Amniotic epithelial cell (primary cell): ENCODE data around the gene CDKN2B-AS1.

Experiments
- DNase-seq: peaks from one replicate; pipeline ENCODE4 v3.0.0-alpha.2; 2010; ENCODE audit warnings: low read depth

The CDKN2B-AS1 gene

DNA sequence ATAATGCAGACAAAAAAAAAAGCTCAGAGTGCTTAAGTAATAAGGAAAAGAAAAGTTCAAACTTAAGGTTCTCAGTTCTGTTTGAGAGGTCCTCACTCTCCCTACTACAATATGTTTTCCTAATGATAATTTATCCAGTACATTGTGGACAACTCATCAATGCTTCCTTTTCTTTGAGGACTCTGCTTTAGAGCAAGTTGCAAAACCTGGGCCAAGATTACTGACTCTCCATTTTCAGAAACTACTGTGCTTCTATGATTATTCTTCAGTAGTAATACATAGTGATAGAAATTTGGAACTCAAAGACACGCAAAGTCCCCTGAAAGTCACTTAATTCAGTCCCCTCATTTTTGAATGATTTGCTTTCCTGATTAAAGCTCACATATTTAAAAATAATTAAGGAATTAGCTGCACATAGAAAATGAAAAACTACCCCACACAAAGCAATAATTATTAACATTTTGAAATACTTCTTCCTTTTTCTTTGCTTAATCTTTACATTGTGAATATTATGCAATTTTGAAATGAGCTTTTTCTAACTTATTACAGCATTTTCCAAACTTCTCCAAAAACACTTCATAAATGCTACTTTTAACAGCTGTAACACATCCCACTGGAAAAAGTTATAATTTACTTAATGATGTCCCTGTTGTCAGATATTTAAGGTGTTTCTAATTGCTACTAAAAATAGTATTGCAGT, 11.6 kb upstream of the CDKN2B-AS1 start:
- DNase-seq = no peak

- no peak for DNase-seq
Measured at GRCh38 chr9:21983561-21983935, 11.0 kb upstream of the CDKN2B-AS1 start.

DNA sequence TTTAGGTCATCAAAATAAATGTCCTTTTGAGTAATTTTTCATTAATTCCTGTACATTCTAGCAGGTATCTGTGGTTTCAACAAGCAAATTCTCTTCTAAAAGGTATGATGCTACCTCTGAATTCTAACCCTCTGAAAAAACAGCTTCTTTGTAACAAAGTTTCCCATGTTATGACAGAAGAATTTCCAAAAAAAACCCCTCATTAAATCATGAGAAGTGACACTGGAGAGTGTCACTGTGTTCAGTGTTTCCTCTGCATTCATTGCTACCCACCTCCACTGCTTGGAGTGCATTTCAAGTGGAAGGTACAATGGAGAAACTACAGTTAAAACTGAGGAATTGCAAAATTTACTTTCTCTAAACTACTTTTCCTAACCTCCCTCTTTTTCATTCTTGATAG, 10.5 kb upstream of the CDKN2B-AS1 start:
- DNase-seq = no peak

- DNase-seq = no peak
Measured at GRCh38 chr9:21985964-21986667, 8.5 kb upstream of the CDKN2B-AS1 start.

GRCh38 chr9:21988056-21988990, 6.3 kb upstream of the CDKN2B-AS1 start:
- DNase-seq = no peak

DNA sequence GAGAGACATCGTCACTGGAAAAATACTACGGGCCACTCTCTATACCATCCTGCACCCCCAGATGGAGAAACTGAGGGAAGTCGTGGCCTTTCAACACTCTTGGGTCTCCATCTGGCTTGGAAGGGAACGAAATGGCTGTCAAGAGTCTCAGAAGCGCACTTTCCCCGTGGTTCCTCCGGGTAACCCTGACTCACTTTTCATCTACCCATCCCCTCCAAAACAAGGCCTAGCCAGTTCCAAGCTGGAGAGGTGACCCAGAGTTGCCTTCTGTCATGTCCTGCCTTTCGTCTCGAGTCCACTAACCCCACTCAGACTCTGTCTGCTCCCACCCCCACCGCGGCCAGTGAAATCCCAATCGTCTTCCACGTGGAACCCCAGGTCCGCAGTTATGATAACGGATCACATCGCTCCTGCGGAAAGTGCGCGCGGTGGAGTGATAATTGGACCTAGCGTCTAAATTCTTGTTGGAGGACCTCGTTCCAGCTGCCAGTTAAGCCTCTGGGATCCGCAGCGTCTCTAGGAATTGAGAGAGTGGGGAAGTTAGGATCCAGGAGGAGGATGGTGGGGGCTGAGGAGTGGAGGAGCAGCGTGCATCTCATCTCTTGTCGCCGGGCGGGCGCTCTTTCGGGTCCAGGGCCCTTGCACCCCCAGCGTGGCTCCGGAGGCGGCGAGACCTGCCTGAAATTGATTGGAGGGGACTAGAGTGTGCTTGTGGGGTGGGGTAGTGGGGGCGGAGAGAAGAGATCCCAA, 5.0 kb upstream of the CDKN2B-AS1 start:
- no peak for DNase-seq

GRCh38 chr9:21991072-21991959, 3.3 kb upstream of the CDKN2B-AS1 start:
- no peak for DNase-seq

DNA sequence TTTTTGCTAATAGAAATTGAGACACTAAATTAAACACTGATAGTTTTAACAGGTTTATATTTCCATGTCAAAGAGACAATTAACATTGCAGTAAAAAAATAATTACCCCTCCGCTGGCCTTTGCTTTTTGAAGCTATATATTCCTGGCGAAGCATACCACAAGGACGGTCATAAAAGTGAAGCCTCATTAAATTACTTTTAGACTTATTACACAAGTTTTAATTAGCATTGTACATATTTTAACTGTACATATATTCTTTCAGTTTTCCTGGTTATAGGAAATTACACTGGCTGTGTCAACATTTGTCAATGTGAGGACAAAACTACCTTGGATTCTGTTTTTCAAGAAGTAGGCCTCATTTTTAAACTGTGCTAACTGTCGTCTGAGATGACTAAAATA, 1.6 kb upstream of the CDKN2B-AS1 start:
- DNase-seq = no peak

DNA sequence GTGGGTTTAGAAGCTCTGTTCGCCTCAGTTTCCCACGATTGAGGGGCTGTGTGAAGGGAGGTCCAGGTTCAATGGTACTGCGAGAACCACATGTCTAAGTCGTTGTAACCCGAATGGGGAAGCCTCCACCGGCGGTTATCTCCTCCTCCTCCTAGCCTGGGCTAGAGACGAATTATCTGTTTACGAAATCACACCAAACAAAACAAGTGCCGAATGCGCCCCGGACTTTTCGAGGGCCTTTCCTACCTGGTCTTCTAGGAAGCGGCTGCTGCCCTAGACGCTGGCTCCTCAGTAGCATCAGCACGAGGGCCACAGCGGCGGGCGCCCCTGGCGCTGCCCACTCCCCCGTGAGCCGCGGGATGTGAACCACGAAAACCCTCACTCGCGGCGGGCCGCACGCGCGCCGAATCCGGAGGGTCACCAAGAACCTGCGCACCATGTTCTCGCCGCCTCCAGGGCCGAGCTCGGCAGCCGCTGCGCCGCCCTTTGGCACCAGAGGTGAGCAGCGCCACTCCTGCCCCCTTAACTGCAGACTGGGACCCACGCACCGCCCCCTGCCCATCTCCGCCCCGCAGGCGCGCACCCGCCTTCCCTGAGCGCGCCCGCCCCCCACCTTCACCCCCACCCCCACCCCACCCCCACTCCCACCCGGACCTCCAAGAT, 567 bp upstream of the CDKN2B-AS1 start, which contains the start of gene CDKN2A:
Gene CDKN2A, minus strand, starts transcription at position 500 of the 663 bp plus-strand sequence.
- peak; percentile 68 for DNase-seq

GRCh38 chr9:21995006-21995665, 545 bp downstream of the CDKN2B-AS1 start:
- DNase-seq = no peak

DNA sequence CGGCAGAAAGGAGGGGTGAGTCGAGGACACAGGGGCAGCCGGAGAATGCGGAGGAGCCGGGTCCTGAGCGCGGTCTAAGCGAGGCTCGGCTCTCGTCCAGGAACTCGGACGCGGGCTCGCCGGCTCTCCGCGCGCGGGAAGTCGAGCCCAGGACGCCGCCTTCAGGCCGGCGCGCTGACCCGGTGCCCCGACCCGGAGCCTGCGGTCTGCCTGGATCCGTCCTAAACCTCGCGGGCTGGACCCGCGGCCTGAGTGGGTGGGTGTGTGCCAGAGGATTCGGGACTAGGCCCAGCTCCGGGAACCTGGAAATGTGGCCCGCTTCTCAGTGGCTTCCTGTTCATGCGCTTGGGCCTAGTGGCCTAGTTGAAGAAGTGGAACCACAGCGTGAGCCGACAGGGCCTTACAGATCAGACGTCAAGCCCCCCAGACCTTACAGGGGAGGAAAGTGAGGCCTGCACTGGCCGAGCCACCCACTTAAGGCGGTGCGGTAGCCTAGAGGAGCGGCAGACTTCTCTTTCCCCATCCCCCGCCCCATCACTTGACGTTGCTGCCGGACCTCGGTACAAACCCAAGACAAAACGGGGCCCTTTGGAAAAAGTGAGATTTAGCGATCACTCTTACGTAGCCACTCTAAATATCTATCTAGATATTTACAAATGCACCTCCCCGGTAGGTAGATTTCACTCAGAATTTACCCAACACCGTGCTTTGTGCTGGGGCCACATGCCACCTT, 1.2 kb downstream of the CDKN2B-AS1 start:
- peak; percentile 73 for DNase-seq

DNA sequence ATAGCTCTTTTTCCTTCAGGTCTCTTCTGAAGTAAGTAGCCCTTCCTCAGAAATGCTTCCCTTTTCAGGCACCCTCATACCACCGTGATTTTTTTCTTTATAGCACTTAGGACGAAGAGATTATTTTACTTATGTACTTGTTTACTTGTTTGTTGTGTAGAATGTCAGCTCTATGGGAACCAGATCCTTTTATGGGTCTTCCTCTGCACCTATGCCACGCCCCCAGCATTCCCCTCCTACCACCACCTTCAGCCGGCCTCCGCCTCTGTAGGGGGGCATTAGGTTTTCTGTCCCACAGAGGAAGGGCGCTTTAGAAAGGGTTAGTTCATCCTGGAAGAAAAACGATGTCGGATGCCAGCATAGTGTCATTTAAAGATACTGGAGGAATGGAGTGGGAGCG, 1.8 kb downstream of the CDKN2B-AS1 start:
- peak; percentile 48 for DNase-seq

DNA sequence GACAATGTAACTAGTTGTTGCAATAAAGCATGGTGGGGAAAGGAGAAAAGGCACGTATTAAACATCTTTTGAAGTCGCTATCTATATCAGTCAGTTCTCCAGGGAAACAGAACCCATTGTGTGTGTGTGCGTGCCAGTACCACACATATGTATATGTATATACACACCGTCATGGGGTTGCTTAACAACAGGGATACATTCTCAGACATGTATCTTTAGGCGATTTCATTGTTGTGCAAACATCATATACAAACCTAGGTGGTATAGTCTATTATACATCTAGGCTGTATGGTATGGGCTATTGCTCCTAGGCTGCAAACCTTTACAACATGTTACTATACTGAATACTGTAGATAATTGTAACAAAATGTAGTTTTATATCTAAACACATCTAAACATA, 2.3 kb downstream of the CDKN2B-AS1 start:
- DNase-seq = peak; percentile 40

DNA sequence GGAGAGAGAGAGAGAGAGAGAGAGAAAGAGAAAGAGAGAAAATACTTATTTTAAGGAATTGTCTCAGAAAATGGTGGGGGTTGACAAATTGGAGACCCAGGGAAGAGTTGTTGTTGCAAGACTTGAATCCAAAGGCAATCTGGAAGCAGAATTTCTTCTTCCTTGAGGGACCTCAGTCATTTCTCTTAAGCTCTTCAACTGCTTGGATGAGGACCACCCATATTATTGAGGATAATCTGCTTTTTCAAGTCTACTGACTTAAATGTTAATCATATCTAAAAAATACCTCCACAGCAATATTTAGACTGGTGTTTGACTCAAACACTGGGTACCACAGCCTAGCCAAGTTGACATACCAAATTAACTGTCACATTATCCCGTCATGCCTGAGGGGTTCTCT, 2.9 kb downstream of the CDKN2B-AS1 start:
- no peak for DNase-seq

DNA sequence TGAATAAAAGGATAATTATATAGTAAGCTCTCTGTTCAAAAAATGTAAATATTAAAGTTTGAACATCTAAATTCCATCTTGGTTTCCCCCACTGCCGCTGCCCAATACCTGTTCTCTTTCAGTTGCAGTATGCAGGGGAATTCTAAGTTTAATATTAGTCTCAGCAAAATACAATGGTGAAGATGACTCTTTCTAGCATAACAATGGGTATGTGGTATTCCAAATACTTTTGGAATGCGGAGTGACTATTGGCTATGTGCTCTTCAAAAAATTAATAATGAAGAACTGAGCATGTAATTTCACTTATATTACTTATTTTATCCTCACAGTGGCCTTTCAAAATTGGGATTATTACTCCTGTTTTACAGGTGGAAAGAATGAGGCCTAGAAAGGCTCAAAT, 3.4 kb downstream of the CDKN2B-AS1 start:
- no peak for DNase-seq

GRCh38 chr9:22002038-22002437, 7.4 kb downstream of the CDKN2B-AS1 start:
- no peak for DNase-seq

DNA sequence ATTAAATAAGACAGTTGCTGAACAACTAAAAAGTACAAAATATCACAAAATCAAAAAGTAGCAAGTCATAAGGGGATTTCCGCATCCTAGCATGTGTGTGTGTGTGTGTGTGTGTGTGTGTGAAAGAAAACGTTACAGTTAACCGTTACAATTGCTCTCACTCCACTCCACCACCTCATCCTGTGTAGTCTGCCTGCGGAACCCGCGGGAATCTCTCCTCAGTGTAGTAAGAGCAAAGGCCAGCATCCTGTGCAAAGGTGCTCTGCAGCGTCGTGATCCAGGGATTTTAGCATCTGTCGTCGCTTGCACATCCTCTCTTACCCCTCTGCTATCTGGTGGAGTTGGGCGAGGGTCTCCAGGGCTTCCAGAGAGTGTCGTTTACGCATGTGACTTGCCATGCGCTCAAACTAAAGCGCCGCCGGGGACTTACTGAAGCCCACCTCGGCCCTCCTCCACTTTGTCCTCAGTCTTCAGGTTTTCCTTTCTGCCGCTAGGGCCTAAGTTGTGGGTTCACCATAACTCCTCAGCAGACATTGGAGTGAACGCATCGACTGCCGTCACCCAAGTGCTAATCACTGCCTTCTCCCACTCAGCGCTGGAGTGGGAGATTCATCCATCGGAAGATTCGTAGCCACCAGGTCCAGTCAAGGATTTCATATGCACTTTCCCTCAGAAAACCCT, 10.6 kb downstream of the CDKN2B-AS1 start:
- DNase-seq = peak; percentile 70
